NCI-H82 treated with DMSO at 0.1 percent for 48 hours (cell line): ENCODE measurements around the gene PDX1.

ENCODE experiments used
- DNase-seq: peaks from one replicate; lab custom pipeline; 2025; ENCODE audit not compliant: unreplicated experiment; lab: John Stamatoyannopoulos, UW

Gene PDX1

GRCh38 chr13:27969082-27969865 is 49.5 kb downstream of the PDX1 start, which contains the start of gene CDX2:
CDX2 (minus strand) TSS chr13:27969315; CDS start chr13:27969006, 309 bp downstream.
- no peak for DNase-seq

- DNase-seq: no peak
Observed at GRCh38 chr13:27969866-27970229, 50.0 kb downstream of the PDX1 start.

DNA sequence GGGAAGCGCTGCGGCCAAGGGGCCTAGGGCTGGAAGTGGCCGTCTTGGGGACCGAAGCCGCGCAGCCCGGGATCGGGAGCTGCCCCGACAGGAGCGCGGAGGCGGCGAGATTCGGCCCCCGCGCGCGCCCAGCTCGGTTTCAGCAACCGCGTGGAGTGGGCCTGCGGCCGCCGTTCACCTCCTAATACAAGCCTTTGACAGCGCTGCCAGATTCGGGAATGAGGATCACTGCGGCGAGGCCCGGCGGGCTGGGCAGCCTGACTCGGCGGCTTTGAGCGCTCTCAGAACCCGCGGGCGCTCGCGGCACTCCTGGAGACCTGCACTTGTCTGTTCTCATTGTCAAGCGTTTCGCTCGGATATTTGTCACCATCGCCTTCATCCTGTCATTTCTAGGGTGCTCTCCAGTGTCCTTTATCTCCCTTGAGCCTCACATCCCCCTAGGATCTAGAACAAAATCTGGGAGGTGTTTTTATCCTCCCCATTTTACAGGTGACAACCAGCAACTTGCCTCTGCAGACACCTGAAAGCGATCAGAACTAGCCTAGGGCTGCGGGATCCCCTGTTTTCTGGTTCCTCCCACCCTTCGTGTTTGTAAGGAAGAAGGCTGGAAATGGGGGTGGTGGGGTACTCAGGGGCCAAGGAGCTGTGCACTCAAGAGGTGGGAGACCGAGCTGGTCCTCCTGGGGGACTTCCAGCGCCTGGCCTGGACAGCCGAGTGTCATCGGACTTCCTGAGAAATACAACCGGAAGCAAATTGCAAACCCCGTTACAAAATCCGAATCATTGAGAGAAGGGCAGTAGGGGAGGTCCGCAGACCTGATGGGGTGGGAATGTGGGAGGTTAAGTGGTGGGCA is 50.8 kb downstream of the PDX1 start:
- no peak for DNase-seq

DNA sequence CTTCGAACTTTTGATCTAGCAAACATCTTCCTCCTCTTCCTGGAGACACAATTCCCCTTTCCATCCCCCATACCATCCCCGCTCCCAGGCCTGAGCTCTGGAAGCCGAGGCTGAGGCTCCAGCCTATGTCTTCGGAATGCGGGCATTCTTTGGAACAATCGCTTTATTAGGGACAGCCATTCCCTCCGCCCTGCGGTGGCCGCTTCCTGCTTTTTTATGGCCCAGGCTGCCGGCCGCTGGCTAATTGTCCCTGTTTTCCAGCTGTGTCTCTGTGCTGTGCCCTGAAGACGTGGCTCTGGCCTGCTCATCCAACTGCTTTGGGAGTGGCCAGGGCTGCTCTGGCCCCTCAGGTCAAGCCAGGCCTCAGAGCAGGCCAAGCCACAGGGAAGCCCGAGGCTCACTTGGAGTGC is 51.4 kb downstream of the PDX1 start:
- DNase-seq: no peak

GRCh38 chr13:27971776-27972477 is 52.1 kb downstream of the PDX1 start:
- DNase-seq: no peak

DNA sequence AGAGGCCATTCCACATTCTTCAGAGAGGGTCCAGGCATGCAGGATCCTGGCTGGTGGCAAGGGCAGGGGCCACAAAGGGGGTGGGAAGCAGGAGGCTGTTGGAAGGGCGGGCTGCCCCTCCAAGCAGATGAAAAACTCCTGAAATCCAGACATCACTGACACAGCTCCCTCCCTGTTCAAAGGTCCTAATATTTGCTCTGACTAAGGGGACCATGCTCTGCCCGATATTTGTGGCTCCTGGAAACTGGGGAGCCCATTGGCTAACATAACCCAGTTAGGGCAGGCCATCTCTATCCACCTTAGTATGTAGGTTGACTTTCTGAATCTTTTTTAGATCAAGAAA is 52.6 kb downstream of the PDX1 start:
- no peak for DNase-seq

- DNase-seq: no peak
Observed at GRCh38 chr13:27973291-27973690, 53.5 kb downstream of the PDX1 start.

- no peak for DNase-seq
Observed at GRCh38 chr13:27973961-27974662, 54.3 kb downstream of the PDX1 start.
